SJCRH30 (cell line): ENCODE data around the gene UBE3B. TPM values are rescaled to one million over a fixed set of nuclear protein-coding genes. Genes with fewer than 3 reads are reported as not detected.

Source experiments
- DNase-seq, 2 experiments: peaks; one replicate each; pipeline ENCODE4 v3.0.0-alpha.2; 2015 to 2020
- H3K27ac ChIP-seq: fragments of 250-450 bp; sonication (Bioruptor Pico); 2 replicates; pipeline ENCODE4 v1.5.1; 2020; ENCODE audit warnings: mild to moderate bottlenecking, moderate library complexity
- H3K27me3 ChIP-seq: fragments of 250-450 bp; sonication (Bioruptor Pico); 2 replicates; pipeline ENCODE4 v1.5.1; 2020; ENCODE audit warnings: mild to moderate bottlenecking, moderate library complexity
- H3K36me3 ChIP-seq: fragments of 250-450 bp; sonication (Bioruptor Pico); 2 replicates; pipeline ENCODE4 v1.5.1; 2020; ENCODE audit warnings: mild to moderate bottlenecking, moderate library complexity
- H3K4me1 ChIP-seq: fragments of 250-450 bp; sonication (Bioruptor Pico); 2 replicates; pipeline ENCODE4 v1.5.1; 2020; ENCODE audit warnings: mild to moderate bottlenecking, moderate library complexity
- H3K4me3 ChIP-seq: fragments of 250-450 bp; sonication (Bioruptor Pico); 2 replicates; pipeline ENCODE4 v1.5.1; 2020; ENCODE audit warnings: mild to moderate bottlenecking, moderate library complexity
- H3K9me3 ChIP-seq: fragments of 250-450 bp; sonication (Bioruptor Pico); replicated peaks from 2 replicates; pipeline ENCODE4 v1.5.1; 2020; ENCODE audit warnings: mild to moderate bottlenecking, moderate library complexity
- total RNA-seq: library from RNA; depleted of rRNA; stranded (reverse); fragments of >200 nt; shearing (Covaris generic); gene quantifications from 2 replicates; pipeline ENCODE4 v1.2.3, GENCODE V29; 2014

The UBE3B gene
- total RNA-seq, 1 experiment from 2014 or later: 17.6 TPM

DNA sequence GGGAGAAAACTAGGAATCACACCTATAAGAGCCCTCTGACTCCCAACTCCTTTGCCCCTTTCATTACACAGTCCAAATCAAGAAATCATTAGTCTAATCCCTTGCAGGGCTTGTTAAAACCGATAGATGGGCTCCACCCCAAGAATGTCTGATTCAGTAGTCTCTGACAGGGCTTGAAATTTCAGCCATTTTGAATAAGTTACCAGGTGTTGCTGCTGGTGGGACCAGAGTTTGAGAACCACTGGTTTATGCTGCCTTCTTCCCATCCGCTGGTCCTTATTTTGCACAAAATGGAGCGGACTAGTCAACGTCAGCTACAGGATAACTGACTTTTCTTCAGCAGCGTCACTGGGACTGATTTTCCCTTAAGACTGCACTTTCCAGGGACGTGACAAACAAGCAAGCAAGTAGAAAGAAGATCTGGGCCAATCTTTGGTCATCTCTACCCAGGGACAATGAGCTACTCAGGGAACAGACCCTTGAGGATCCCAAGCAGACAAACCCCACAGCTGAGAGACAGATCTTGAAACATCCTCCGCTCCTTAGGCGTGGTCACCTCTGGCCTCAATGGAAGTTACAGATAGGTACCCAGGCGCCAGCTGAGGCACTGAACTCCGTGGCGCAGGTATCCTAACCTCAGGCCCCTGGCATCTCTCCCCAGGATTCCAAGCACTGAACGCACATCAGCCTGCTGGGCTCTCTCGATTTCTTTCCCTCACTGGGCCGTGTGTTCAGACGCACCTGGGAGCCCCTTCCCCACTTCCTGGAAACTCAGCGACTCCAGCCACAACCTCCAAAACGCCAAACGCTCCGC, 1.2 kb upstream of the UBE3B start:
- Histone ChIP-seq H3K4me1 (no peaks in the 10 kb centered on the region), H3K27ac (peak overlapping the region; percentile 97), H3K9me3 (no peaks in the 10 kb centered on the region), H3K27me3 (no peaks in the 10 kb centered on the region), H3K4me3 (peak overlapping the region; percentile 72), H3K36me3 (peaks cover 3% of the 10 kb centered on the region; the same call in 1 of the 2 replicates)
- DNase-seq: no peak

DNA sequence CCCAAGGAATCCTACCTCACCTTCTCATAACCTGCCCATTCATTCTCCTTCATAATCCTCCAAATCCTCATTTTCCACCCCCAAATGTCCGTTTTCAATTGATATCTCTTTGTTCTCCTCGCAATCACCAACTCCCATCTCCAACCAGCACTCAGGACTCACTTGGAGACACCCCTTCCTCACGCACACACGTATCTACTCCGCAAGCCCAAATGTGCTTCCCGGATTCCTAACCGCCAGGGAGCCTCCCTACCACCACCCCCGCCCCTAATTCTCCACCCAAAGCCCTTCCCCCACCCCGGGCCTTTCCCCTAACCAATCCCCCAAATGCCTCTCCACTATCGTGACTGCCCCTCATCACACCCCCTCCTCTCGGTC, 638 bp upstream of the UBE3B start:
- Histone ChIP-seq H3K4me3 (peak overlapping the region; percentile 72), H3K4me1 (no peaks in the 10 kb centered on the region), H3K9me3 (no peaks in the 10 kb centered on the region), H3K27ac (peak overlapping the region; percentile 97), H3K27me3 (no peaks in the 10 kb centered on the region), H3K36me3 (no peaks in the 10 kb centered on the region)
- DNase-seq: no peak

DNA sequence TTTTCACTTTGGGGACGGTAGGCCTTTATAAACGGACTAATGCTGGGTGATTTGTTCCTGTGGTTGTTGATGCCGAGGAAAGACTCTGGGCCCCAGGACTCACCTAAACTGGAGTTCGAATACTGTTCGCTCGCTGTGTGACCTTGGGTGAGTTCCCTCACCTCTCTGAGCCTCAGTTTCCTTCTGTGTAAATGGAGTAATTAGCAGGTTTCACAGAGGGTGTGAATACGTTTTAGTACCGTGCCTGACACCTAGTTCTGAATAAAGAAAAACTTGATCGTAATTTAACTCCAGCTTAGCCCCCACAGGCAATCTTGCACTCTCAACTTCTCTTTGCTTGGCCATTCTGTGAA, 505 bp downstream of the UBE3B start:
- Histone ChIP-seq H3K4me3 (peak overlapping the region; percentile 72), H3K4me1 (no peaks in the 10 kb centered on the region), H3K9me3 (no peaks in the 10 kb centered on the region), H3K27me3 (no peaks in the 10 kb centered on the region), H3K27ac (peak overlapping the region; percentile 97), H3K36me3 (no peaks in the 10 kb centered on the region)
- DNase-seq: no peak

DNA sequence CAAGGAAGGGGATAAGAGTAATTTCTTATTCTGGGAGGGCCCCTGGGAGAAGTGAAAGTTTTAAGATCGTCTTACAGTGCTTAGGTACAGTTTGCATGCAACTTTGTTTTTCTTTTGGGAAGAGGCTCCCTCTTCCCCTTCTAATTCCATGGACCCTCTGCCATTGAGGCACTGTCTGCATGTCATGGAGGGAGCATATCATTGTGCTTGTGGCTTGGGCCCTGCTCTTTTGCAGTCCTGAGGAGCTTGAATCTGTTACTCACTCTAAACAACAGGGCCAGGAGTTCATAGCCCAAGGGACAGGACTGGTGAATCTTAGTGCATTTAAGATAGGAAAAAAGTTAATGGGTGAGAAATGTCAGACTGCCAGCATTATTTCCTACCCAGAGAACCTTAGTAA, 2.3 kb downstream of the UBE3B start:
- Histone ChIP-seq H3K4me3 (no peak overlapping the region), H3K9me3 (no peaks in the 10 kb centered on the region), H3K27me3 (no peaks in the 10 kb centered on the region), H3K36me3 (peaks cover 4% of the 10 kb centered on the region; the same call in 1 of the 2 replicates), H3K27ac (no peak overlapping the region), H3K4me1 (no peaks in the 10 kb centered on the region)
- DNase-seq: no peak

DNA sequence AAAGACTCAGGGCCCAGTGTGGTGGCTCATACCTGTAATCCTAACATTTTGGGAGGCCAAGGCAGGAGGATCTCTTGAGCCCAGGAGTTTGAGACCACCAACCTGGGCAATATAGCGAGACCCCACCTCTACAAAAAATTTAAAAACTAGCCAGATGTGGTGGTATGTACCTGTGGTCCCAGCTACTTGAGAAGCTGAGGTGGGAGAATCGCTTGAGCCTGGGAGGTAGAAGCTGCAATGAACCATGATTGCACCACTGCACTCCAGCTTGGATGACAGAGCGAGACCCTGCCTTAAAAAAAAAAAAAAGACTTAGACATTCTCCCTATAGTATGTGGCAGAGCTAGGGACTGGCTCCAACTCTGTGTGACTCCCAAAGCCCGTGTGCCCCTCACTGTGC, 2.9 kb downstream of the UBE3B start:
- H3K4me1 ChIP-seq: no peaks in the 10 kb centered on the region
- no peaks in the 10 kb centered on the region for H3K9me3 ChIP-seq
- no peak overlapping the region for H3K27ac ChIP-seq
- no peaks in the 10 kb centered on the region for H3K27me3 ChIP-seq
- H3K36me3 ChIP-seq: peaks cover 4% of the 10 kb centered on the region; the same call in 1 of the 2 replicates
- H3K4me3 ChIP-seq: no peak overlapping the region
- DNase-seq: no peak

GRCh38 chr12:109481863-109482262, 4.4 kb downstream of the UBE3B start:
- Histone ChIP-seq H3K36me3 (peaks cover 4% of the 10 kb centered on the region; the same call in 1 of the 2 replicates), H3K9me3 (no peaks in the 10 kb centered on the region), H3K27ac (no peak overlapping the region), H3K27me3 (no peaks in the 10 kb centered on the region), H3K4me3 (no peak overlapping the region), H3K4me1 (no peaks in the 10 kb centered on the region)
- no peak for DNase-seq

DNA sequence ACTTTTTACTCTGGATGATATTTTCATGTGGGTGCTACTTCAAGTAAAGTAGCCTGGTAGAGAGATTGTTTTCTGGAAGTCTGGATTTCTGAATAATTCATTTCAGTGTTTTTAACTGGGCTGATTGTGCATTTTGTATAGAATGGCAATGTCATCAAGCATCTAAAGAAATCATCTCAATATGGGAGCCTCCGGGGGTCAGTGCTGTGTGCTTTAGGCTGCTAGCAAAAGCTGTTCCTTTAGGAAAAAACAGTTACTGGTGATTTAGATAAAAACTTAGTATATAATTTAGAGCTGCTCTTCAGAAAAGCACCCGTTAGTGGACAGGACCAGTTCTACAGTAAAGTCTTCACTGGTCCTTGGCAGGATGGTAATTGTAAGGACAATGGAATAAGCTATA, 5.1 kb downstream of the UBE3B start:
- Histone ChIP-seq H3K27me3 (no peaks in the 10 kb centered on the region), H3K4me1 (no peaks in the 10 kb centered on the region), H3K27ac (no peak overlapping the region), H3K4me3 (no peak overlapping the region), H3K36me3 (peaks cover 4% of the 10 kb centered on the region; the same call in 1 of the 2 replicates), H3K9me3 (no peaks in the 10 kb centered on the region)
- no peak for DNase-seq

DNA sequence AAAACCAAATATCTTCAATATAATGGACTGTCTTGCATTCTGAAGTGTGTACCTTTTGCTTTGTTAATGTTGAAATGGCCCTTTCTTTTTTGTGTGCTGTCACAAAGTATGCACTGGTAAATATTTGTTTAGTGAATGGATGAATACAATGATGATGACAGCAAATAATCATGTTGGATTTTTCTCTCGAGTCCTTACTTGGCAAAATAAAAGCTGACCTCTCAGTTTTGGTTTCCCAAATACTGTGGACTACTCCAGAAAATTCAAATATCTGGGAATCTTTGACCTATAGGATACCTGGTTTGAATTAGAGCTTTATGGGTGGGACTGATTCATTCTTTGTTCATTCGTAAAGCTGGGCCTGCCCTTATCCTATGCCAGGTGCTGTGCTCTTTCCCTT, 5.5 kb downstream of the UBE3B start:
- peaks cover 6% of the 10 kb centered on the region; the same call in 1 of the 2 replicates for H3K36me3 ChIP-seq
- H3K27ac ChIP-seq: no peak overlapping the region
- no peak for DNase-seq
- H3K4me3 ChIP-seq: no peak overlapping the region
- no peaks in the 10 kb centered on the region for H3K9me3 ChIP-seq
- H3K4me1 ChIP-seq: no peaks in the 10 kb centered on the region
- H3K27me3 ChIP-seq: no peaks in the 10 kb centered on the region

DNA sequence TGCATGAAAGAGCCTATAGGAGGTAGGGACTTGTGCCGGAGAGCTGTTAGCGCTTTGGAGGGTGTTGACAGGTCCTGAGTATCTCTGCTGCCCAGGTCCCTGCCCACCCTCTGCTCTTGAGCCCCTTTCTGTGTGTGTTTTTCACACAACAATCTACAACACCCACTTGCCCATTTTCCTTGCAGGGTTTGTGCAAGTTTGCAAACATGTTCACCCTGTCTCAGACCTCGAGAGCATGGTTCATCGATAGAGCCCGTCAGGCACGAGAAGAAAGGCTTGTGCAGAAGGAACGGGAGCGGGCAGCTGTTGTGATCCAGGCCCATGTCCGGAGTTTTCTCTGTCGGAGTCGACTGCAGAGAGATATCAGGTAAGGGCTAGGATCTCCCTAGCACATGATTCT, 5.9 kb downstream of the UBE3B start:
- Histone ChIP-seq H3K4me3 (no peak overlapping the region), H3K27ac (no peak overlapping the region), H3K27me3 (no peaks in the 10 kb centered on the region), H3K36me3 (peaks cover 8% of the 10 kb centered on the region; the same call in 1 of the 2 replicates), H3K9me3 (no peaks in the 10 kb centered on the region), H3K4me1 (no peaks in the 10 kb centered on the region)
- no peak for DNase-seq

DNA sequence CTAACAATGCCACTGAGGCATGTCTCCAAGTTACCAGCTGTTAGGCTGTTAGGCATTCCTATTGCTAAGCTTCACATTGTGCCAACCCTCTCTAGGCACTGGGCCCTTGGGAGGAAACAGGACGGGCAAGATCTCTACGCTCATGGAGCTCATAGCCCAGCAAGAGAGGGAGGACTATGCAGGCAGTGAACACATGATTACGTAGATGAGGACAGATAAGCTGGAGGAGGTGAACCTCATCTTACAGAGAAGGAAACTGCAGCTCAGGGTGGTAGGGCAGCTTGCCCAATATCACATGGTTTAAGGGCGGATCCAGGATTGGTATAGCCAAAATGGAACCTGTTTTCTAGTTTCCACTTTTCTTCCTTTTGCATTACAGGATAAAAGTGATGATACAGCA, 7.8 kb downstream of the UBE3B start:
- H3K27me3 ChIP-seq: no peaks in the 10 kb centered on the region
- H3K4me3 ChIP-seq: no peak overlapping the region
- no peak for DNase-seq
- H3K27ac ChIP-seq: no peak overlapping the region
- H3K9me3 ChIP-seq: no peaks in the 10 kb centered on the region
- H3K4me1 ChIP-seq: no peaks in the 10 kb centered on the region
- peaks cover 8% of the 10 kb centered on the region; the same call in 1 of the 2 replicates for H3K36me3 ChIP-seq

DNA sequence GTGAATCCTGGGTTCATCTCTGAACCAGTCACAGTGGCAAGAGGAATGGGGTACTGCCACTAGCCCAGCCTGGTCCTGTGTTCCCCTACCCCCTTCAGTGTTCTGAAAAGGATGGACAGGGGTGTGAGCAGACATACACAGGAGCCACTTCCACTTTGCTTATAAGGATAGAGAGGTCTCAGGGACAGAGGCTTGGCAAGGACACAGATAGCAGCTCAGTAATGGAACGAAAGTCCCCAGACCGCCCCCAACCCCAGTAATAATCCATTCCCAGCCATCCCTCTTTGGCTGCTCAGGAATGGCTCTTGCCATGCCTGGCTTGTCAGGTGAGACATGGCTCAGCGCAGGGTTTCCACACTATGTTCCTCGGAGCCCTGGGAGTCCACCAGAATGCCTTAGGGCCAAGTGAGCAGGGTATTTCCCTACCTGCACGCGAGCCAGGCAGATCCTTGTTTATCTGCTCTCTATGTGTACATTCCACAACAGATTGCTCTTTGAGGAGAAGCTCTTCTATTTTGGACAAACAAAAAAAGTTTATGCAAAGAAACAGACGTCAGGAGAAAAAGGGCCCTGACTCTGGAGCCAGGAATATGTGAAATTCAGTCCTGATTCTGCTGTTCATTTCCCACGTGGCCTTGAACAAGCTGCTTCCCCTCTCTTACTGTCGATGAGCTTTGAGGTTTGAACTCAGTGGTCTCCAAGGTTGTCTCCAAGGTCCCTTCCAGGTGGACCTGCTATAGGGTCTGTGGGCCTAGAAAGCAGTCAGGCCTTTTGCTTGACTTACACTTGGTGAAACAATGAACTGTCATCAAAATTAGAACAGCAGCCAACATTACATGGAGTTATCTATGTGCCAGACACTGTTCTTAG, 10.0 kb downstream of the UBE3B start:
- H3K9me3 ChIP-seq: no peaks in the 10 kb centered on the region
- H3K36me3 ChIP-seq: peaks cover 15% of the 10 kb centered on the region
- H3K27ac ChIP-seq: no peak overlapping the region
- no peaks in the 10 kb centered on the region for H3K4me1 ChIP-seq
- no peak overlapping the region for H3K4me3 ChIP-seq
- H3K27me3 ChIP-seq: no peaks in the 10 kb centered on the region
- DNase-seq: no peak

- Histone ChIP-seq H3K4me1 (no peaks in the 10 kb centered on the region), H3K27ac (no peak overlapping the region), H3K4me3 (no peak overlapping the region), H3K9me3 (no peaks in the 10 kb centered on the region), H3K27me3 (no peaks in the 10 kb centered on the region), H3K36me3 (peaks cover 15% of the 10 kb centered on the region)
- DNase-seq: no peak
Measured at GRCh38 chr12:109488051-109488665, 10.7 kb downstream of the UBE3B start.

- DNase-seq: no peak
- Histone ChIP-seq H3K4me3 (no peak overlapping the region), H3K9me3 (no peaks in the 10 kb centered on the region), H3K4me1 (no peaks in the 10 kb centered on the region), H3K36me3 (peaks cover 11% of the 10 kb centered on the region), H3K27ac (no peak overlapping the region), H3K27me3 (no peaks in the 10 kb centered on the region)
Measured at GRCh38 chr12:109489016-109489954, 11.9 kb downstream of the UBE3B start.

DNA sequence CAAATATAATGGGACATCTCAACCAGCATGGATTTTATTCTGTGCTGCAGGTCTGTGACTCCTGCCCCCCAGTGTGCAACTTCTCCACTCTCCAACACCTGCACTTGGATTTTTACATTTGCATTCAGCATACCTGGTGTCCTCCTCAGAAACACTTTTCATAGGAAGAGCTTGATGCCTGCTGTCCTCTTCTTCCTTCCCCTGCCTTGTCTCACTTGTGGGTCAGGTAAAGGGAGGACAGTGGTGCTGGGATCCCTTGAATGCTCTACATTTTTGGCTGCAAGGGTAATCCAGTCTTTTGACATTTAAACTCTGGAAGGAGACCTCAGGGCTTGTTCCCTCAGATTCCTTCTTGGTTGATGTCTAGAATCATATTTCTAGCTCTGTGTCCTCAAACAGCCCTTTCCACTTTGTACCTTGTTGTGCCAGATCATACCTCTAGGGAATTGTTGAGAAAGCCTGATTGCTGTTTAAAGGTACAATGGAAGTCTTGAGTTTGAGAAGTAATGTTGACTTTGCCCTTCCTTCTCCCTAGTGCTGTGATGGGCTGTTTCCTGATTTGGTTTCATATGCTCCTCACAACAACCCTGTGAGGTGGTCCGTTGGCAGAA, 12.6 kb downstream of the UBE3B start:
- no peak overlapping the region for H3K27ac ChIP-seq
- no peaks in the 10 kb centered on the region for H3K27me3 ChIP-seq
- H3K36me3 ChIP-seq: peaks cover 12% of the 10 kb centered on the region
- no peaks in the 10 kb centered on the region for H3K9me3 ChIP-seq
- DNase-seq: no peak
- H3K4me1 ChIP-seq: no peaks in the 10 kb centered on the region
- no peak overlapping the region for H3K4me3 ChIP-seq
